GM12878 (cell line): ENCODE measurements around the gene RAB26.

Source experiments
- EZH2 ChIP-seq: IDR thresholded peaks from 2 replicates; pipeline ENCODE4 v1.6.1; 2012; ENCODE audit warnings: low read depth, mild to moderate bottlenecking, control low read depth, inconsistent platforms, low read length, borderline replicate concordance; ENCODE audit not compliant: control insufficient read depth
- FOXK2 ChIP-seq: fragments of 450-650 bp; IDR thresholded peaks from 2 replicates; pipeline ENCODE4 v1.6.1; 2017; ENCODE audit warnings: mild to moderate bottlenecking, moderate library complexity
- RAD21 ChIP-seq: IDR thresholded peaks from 2 replicates; pipeline ENCODE4 v1.6.1; 2011; ENCODE audit warnings: mild to moderate bottlenecking, low read depth, low read length, moderate library complexity; ENCODE audit not compliant: insufficient read depth

DNA sequence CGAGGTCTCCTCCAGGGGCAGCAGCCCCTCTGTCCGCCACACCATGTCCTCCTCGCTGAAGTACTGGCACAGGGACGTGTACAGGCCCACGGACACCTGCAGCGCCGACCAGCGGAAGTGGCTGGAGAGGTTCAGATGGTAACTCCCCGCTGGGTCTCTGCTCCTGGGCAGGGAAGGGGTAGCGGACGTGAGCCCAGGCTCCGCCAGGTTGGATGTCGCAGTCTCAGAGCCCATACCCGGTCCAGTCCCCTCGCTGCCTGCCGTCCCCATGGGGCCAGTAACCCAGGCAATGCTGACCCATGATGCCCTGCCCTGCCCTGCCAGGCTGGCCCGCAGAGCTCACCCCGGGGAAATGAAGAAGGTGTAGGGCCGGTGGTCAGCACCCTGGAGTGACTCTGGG, 46.0 kb upstream of the RAB26 start:
- no peak for TF ChIP-seq FOXK2
- no peak for TF ChIP-seq EZH2
- no peak for TF ChIP-seq RAD21
